ENCODE measurements around the gene BCL11B. TPM values are rescaled to one million over a fixed set of nuclear protein-coding genes. Genes with fewer than 3 reads are reported as not detected.

The BCL11B gene
- total RNA-seq, 6 experiments from 2014 or later = 0.06 to 0.14 (median 0.10) TPM; not detected in 2

DNA sequence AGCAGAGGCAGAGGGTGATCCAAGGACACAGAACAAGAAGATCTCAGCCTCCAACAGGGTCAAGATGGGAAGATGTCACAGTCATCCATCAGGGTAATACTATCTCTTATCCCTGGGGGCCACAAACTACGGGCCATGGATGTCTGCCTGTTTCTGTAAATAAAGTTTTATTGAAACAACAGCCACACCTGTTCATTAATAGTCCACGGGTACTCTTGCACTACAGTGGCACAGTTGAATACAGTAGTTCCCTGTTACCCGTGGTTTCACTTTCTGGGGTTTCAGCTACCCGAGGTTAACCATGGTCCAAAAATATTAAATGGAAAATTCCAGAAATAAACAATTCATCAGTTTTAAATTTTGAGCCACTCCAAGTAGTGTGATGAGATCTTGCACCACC, 65.9 kb downstream of the BCL11B start:
- peaks cover 9% of the 10 kb centered on the region for H3K27me3 Mint-ChIP-seq (ENCODE audit: insufficient read depth)
- no peaks in the 10 kb centered on the region for H3K4me1 Mint-ChIP-seq (ENCODE audit: low read depth)
- no peak overlapping the region for H3K27ac Mint-ChIP-seq
- H3K4me3 Mint-ChIP-seq = no peak overlapping the region
- H3K9me3 Mint-ChIP-seq = peaks cover 3% of the 10 kb centered on the region; the same call in 1 of the 2 replicates
- H3K36me3 Mint-ChIP-seq (ENCODE audit: low read depth) = no peaks in the 10 kb centered on the region
- TF ChIP-seq, protein P1, sequence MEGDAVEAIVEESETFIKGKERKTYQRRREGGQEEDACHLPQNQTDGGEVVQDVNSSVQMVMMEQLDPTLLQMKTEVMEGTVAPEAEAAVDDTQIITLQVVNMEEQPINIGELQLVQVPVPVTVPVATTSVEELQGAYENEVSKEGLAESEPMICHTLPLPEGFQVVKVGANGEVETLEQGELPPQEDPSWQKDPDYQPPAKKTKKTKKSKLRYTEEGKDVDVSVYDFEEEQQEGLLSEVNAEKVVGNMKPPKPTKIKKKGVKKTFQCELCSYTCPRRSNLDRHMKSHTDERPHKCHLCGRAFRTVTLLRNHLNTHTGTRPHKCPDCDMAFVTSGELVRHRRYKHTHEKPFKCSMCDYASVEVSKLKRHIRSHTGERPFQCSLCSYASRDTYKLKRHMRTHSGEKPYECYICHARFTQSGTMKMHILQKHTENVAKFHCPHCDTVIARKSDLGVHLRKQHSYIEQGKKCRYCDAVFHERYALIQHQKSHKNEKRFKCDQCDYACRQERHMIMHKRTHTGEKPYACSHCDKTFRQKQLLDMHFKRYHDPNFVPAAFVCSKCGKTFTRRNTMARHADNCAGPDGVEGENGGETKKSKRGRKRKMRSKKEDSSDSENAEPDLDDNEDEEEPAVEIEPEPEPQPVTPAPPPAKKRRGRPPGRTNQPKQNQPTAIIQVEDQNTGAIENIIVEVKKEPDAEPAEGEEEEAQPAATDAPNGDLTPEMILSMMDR (IDR thresholded peaks at IDR 0.05) = no peak
- DNase-seq = no peak

DNA sequence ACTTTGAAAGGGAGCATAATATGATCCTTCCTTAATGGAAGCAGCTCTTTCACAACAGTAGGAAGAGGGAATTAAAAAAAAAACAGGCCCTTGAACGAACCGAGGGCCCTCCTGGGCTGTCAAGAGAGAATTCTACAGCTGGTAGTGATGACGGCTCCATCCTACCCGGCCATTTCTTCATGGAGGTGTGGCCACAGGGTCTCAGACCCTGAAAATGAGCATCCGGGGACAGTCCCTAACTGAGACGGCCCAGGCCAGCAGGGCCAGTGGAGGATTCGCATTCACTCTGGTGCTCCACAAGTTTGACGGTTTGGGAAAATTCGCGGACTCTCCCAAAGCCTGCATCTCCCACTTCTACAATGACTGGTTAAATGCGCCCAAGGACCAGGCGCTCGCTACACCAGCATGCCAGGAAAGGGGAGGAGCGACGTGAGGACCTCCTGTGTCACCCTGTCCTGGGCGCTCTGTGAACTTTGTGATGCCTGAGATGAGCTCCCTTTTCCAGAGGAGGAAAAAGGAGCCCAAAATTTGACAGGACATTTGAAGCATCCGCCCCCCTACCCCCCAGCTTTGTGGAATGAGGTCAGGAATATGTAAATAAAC, 66.8 kb downstream of the BCL11B start:
- H3K4me3 Mint-ChIP-seq = no peak overlapping the region
- peaks cover 9% of the 10 kb centered on the region for H3K27me3 Mint-ChIP-seq (ENCODE audit: insufficient read depth)
- H3K4me1 Mint-ChIP-seq (ENCODE audit: low read depth) = no peaks in the 10 kb centered on the region
- TF ChIP-seq, protein P1 (IDR thresholded peaks at IDR 0.05) = no peak
- no peak overlapping the region for H3K27ac Mint-ChIP-seq
- H3K9me3 Mint-ChIP-seq = peaks cover 3% of the 10 kb centered on the region; the same call in 1 of the 2 replicates
- H3K36me3 Mint-ChIP-seq (ENCODE audit: low read depth) = no peaks in the 10 kb centered on the region
- no peak for DNase-seq

DNA sequence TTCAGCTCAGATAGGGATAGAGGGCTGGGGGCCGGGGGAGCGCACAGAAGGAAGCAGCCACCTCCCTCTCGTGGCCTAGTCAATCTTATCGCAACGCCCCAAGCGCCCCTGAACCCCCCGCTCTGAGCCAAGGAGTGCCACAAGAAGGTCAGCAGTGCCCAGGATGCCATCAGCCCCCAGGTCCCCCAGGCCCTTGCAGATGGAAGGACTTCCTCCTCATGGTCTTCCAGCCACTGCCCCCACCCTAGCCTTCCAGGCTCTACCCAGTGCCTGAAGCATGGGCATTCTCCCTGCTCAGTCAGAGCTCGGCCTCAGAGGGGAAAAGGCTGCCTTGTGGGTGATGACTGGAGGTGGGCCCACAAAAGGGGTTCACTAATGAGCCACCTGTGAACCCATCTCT, 68.2 kb downstream of the BCL11B start:
- no peak overlapping the region for H3K4me3 Mint-ChIP-seq
- no peak for DNase-seq
- no peaks in the 10 kb centered on the region for H3K4me1 Mint-ChIP-seq (ENCODE audit: low read depth)
- H3K36me3 Mint-ChIP-seq (ENCODE audit: low read depth) = no peaks in the 10 kb centered on the region
- H3K27ac Mint-ChIP-seq = no peak overlapping the region
- H3K27me3 Mint-ChIP-seq (ENCODE audit: insufficient read depth) = peaks cover 10% of the 10 kb centered on the region
- peaks cover 3% of the 10 kb centered on the region; the same call in 1 of the 2 replicates for H3K9me3 Mint-ChIP-seq
- TF ChIP-seq, protein P1 (IDR thresholded peaks at IDR 0.05) = no peak

DNA sequence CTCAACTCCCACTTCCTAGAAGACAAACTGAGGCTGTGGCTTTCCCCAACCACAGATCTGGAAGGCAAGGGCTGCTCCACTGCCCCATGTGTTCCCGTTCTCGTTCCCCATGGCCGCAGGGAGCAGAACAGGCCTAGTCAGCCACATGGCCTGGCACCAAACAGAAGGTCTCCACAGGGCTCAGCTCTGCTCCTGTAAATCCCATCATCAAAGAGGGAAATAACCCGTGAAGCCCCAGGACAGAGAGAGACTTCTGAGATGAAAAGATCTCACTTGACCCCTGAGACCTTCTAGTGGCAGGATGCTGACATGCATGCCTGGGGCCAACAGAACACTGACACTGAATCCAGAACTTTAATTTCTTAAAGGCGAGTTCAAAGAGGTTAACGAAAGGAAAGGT, 68.9 kb downstream of the BCL11B start:
- Mint-ChIP-seq H3K4me1 (ENCODE audit: low read depth) (no peaks in the 10 kb centered on the region), H3K36me3 (ENCODE audit: low read depth) (no peaks in the 10 kb centered on the region), H3K27me3 (ENCODE audit: insufficient read depth) (peaks cover 12% of the 10 kb centered on the region), H3K27ac (no peak overlapping the region), H3K4me3 (no peak overlapping the region), H3K9me3 (peaks cover 6% of the 10 kb centered on the region; the same call in 1 of the 2 replicates)
- DNase-seq = no peak
- TF ChIP-seq, protein P1 (IDR thresholded peaks at IDR 0.05) = no peak

DNA sequence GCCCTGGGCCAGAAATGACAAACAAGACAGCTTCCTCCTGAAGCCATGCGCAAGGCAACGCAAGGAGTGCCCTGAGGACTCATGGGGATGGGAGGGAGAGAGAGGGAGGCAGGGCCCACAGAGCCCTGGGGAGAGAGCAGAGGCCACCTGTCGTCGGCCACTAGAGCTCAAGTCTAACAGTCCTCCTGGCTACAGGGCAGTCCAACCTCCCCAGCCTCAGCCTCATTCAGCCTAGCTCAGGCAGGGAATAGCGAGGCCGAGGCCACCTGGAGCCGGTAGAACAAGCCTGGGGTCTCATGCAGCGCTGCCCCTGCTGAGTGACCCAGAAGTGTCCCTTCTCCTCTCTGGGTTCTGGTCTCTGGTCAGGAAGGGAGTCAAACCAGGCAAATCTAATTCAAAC, 69.5 kb downstream of the BCL11B start:
- Mint-ChIP-seq H3K36me3 (ENCODE audit: low read depth) (no peaks in the 10 kb centered on the region), H3K27me3 (ENCODE audit: insufficient read depth) (peaks cover 10% of the 10 kb centered on the region), H3K4me1 (ENCODE audit: low read depth) (no peaks in the 10 kb centered on the region), H3K4me3 (no peak overlapping the region), H3K27ac (no peak overlapping the region), H3K9me3 (peaks cover 6% of the 10 kb centered on the region; the same call in 1 of the 2 replicates)
- DNase-seq = no peak
- TF ChIP-seq, protein P1 (IDR thresholded peaks at IDR 0.05) = no peak

Data from HFFc6 (cell line).